ENCODE results near the gene MTUS2.

GRCh38 chr13:29379281-29379680 lies 559.1 kb downstream of the MTUS2 start:
- no peak for TF ChIP-seq CTCF (IDR thresholded peaks at IDR 0.05 in 8 of 11, conservative IDR thresholded peaks at IDR 0.05 in 3 of 11)
- TF ChIP-seq POLR2A (IDR thresholded peaks at IDR 0.05), result no peak
- TF ChIP-seq POLR2AphosphoS5 (IDR thresholded peaks at IDR 0.05), result no peak
